Sigmoid colon (tissue), 7 donors: ENCODE data around the gene FAM168A. TPM values are rescaled to one million over a fixed set of nuclear protein-coding genes. Genes with fewer than 3 reads are reported as not detected.

Experiments used
- DNase-seq: peaks from one replicate; pipeline ENCODE4 v3.0.0-alpha.2; 2019
- H3K27ac ChIP-seq, 4 donors: fragments of 200-600 bp; sonication (generic); one replicate each; pipeline ENCODE4 v1.5.1; 2016 to 2019; ENCODE audit warnings: mild to moderate bottlenecking in 1 of 4
- H3K27me3 ChIP-seq, 3 donors: fragments of 200-600 bp; sonication (generic); one replicate each; pipeline ENCODE4 v1.5.1; 2019; ENCODE audit warnings: mild to moderate bottlenecking in 1 of 3
- H3K36me3 ChIP-seq, 4 donors: fragments of 200-600 bp; sonication (generic); one replicate each; pipeline ENCODE4 v1.5.1; 2016 to 2019
- H3K4me1 ChIP-seq, 4 donors: fragments of 200-600 bp; sonication (generic); one replicate each; pipeline ENCODE4 v1.5.1; 2017 to 2019
- H3K4me3 ChIP-seq, 4 donors: fragments of 200-600 bp; sonication (generic); one replicate each; pipeline ENCODE4 v1.5.1; 2017 to 2019; ENCODE audit warnings: mild to moderate bottlenecking in 2 of 4, moderate library complexity in 1 of 4
- H3K9me3 ChIP-seq, 4 donors: fragments of 200-600 bp in 3 of 4; sonication (generic) in 3 of 4; one replicate each; pipeline versions ENCODE4 v1.5.1 to v1.6.1; 2013 to 2019
- EP300 ChIP-seq, 4 donors: sonication (generic); formaldehyde crosslinking; IDR thresholded peaks; one replicate each; pipeline ENCODE4 v1.6.1; 2017; ENCODE audit warnings: antibody characterized with exemption in 4 of 4
- POLR2A ChIP-seq, 2 donors: fragments of 450-650 bp; IDR thresholded peaks; one replicate each; pipeline ENCODE4 v1.6.1; 2016; ENCODE audit warnings: antibody characterized with exemption in 2 of 2, mild to moderate bottlenecking in 2 of 2, moderate library complexity in 2 of 2
- POLR2AphosphoS5 ChIP-seq, 4 donors: sonication (generic); formaldehyde crosslinking; IDR thresholded peaks; one replicate each; pipeline ENCODE4 v1.6.1; 2017; ENCODE audit warnings: antibody characterized with exemption in 4 of 4
- WGBS, 2 donors: extraction: QIAGEN DNeasy Blood & Tissue Kit; methylation state at CpG; one replicate each; pipeline ENCODE4 v1.1.7; 2013; 5-methylcytosine and 5-hydroxymethylcytosine counted together
- intact Hi-C: fragments of 100-400 bp; cut with DNase I; formaldehyde crosslinking; loops from one replicate; pipeline ENCODE4 v1.15.1; 2023
- polyA plus RNA-seq, 3 donors: library from polyadenylated mRNA; stranded (reverse); fragments of 200-250 nt; gene quantifications; one replicate each; pipeline ENCODE4 v1.2.3, GENCODE V29; 2013
- total RNA-seq, 4 donors: library from RNA; depleted of rRNA; stranded (reverse); fragments of >200 nt; gene quantifications; one replicate each; pipeline ENCODE4 v1.1.0, GENCODE V29; 2016
- TF ChIP-seq, protein P1 (sequence below), 4 experiments: fragments of 450-650 bp in 3 of 4; fragments of 200-600 bp in 1 of 4; IDR thresholded peaks; one replicate each; pipeline ENCODE4 v1.5.1; 2016 to 2019; ENCODE audit warnings: antibody characterized with exemption in 4 of 4, mild to moderate bottlenecking in 3 of 4, moderate library complexity in 2 of 4
- donor health status: healthy with polysubstance abuse.
- donor health status: Bipolar disorder and iron deficiency.
- donor health status: healthy.

Gene FAM168A
- total and polyA plus RNA-seq, 7 donors = 3.6 to 37.7 (median 20.7) TPM

DNA sequence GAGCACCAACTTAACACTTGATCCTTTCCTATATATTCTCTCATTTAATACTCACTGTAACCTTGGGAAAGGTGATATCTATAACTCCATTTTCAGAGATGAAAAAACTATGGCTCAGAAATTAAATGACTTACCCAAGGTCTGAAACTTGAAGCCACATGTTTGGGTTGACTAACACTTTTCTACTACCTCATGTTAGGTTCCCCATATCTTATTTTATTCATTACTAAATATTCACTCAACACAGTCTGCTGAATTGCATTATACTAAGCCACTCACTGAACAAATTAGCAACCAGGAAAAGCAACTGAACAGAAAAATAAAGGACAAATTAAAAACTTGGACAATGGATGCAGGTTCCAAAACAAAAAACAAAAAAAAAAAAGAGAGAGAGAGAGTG is 59.9 kb downstream of the FAM168A start:
- Histone ChIP-seq H3K27me3 (no peaks in the 10 kb centered on the region), H3K27ac (no peak overlapping the region), H3K36me3 (no peaks in the 10 kb centered on the region), H3K9me3 (no peaks in the 10 kb centered on the region), H3K4me1 (peaks cover 0 to 9% (median 4%) of the 10 kb centered on the region in 4 donors), H3K4me3 (no peak overlapping the region)
- intact Hi-C loops = no loop called here
- DNase-seq = no peak
- TF ChIP-seq POLR2A (IDR thresholded peaks at IDR 0.05) = no peak
- TF ChIP-seq EP300 (IDR thresholded peaks at IDR 0.05) = no peak
- no peak for TF ChIP-seq POLR2AphosphoS5 (IDR thresholded peaks at IDR 0.05)
- TF ChIP-seq, protein P1, sequence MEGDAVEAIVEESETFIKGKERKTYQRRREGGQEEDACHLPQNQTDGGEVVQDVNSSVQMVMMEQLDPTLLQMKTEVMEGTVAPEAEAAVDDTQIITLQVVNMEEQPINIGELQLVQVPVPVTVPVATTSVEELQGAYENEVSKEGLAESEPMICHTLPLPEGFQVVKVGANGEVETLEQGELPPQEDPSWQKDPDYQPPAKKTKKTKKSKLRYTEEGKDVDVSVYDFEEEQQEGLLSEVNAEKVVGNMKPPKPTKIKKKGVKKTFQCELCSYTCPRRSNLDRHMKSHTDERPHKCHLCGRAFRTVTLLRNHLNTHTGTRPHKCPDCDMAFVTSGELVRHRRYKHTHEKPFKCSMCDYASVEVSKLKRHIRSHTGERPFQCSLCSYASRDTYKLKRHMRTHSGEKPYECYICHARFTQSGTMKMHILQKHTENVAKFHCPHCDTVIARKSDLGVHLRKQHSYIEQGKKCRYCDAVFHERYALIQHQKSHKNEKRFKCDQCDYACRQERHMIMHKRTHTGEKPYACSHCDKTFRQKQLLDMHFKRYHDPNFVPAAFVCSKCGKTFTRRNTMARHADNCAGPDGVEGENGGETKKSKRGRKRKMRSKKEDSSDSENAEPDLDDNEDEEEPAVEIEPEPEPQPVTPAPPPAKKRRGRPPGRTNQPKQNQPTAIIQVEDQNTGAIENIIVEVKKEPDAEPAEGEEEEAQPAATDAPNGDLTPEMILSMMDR (IDR thresholded peaks at IDR 0.05) = no peak

DNA sequence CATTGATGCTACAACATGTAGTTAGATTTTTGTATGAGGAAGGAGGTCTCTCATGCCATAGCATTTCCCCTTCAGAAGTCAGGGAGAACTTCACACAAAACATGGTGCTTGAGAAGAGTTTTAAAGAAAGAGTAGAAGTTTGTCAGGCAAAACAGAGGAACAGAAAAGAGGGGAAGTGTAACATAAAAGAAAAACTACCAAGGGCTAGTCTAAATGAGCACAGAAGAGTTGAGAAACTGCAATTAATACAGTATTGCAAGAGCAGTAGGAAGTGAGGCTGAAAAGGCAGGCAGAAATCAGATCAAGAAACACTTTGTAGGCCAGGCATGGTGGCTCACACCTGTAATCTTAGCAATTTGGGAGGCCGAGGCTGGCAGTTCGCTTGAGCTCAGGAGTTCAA is 61.0 kb downstream of the FAM168A start:
- TF ChIP-seq POLR2A (IDR thresholded peaks at IDR 0.05) = no peak
- TF ChIP-seq, protein P1 (IDR thresholded peaks at IDR 0.05) = no peak
- no peak for TF ChIP-seq POLR2AphosphoS5 (IDR thresholded peaks at IDR 0.05)
- no peak for TF ChIP-seq EP300 (IDR thresholded peaks at IDR 0.05)
- H3K4me3 ChIP-seq = no peak overlapping the region
- intact Hi-C loops = no loop called here
- no peaks in the 10 kb centered on the region for H3K36me3 ChIP-seq
- peaks cover 0 to 14% (median 4%) of the 10 kb centered on the region in 4 donors for H3K4me1 ChIP-seq
- no peaks in the 10 kb centered on the region for H3K9me3 ChIP-seq
- H3K27ac ChIP-seq = no peak overlapping the region
- H3K27me3 ChIP-seq = no peaks in the 10 kb centered on the region
- WGBS, 2 donors = 96 to 97% methylated on average over 2 of the region's 2 CpGs
- no peak for DNase-seq

DNA sequence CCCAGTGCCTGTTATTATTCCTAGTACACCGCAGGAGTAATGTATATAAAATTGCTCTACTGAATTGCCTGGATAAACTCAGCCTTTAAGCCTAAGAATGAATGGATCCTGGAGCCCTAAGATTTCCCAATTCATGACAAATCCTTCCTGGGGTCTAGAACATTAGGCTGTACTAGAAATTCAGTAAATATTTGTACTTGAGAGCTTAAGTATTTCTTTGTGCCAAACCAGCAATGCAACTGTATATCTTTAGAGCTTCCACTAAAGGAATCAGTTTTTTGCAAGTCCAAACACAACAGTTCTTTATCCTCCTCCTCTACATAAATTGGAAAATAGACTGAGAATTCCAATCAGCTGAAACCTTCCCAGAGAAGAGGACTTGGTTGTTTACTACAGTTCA is 65.6 kb downstream of the FAM168A start:
- 18 to 57% methylated on average over 1 of the region's 1 CpG for WGBS, 2 donors
- Histone ChIP-seq H3K27ac (no peak overlapping the region), H3K4me3 (no peak overlapping the region), H3K4me1 (peaks cover 0 to 30% (median 19%) of the 10 kb centered on the region in 4 donors), H3K36me3 (no peaks in the 10 kb centered on the region), H3K9me3 (no peaks in the 10 kb centered on the region), H3K27me3 (no peaks in the 10 kb centered on the region)
- DNase-seq = no peak
- TF ChIP-seq POLR2A (IDR thresholded peaks at IDR 0.05) (no peak), POLR2AphosphoS5 (IDR thresholded peaks at IDR 0.05) (no peak), EP300 (IDR thresholded peaks at IDR 0.05) (no peak)
- TF ChIP-seq, protein P1 (IDR thresholded peaks at IDR 0.05) = no peak
- intact Hi-C loops = no loop called here

- Histone ChIP-seq H3K27me3 (no peaks in the 10 kb centered on the region), H3K4me1 (peaks cover 0 to 39% (median 21%) of the 10 kb centered on the region in 4 donors), H3K9me3 (no peaks in the 10 kb centered on the region), H3K4me3 (no peak overlapping the region), H3K27ac (no peak overlapping the region), H3K36me3 (no peaks in the 10 kb centered on the region)
- DNase-seq = no peak
- TF ChIP-seq POLR2AphosphoS5 (IDR thresholded peaks at IDR 0.05) (no peak), EP300 (IDR thresholded peaks at IDR 0.05) (no peak), POLR2A (IDR thresholded peaks at IDR 0.05) (no peak)
- TF ChIP-seq, protein P1 (IDR thresholded peaks at IDR 0.05) = no peak
- intact Hi-C loops = no loop called here
- 58 to 66% methylated on average over 1 of the region's 1 CpG for WGBS, 2 donors
These were observed 66.5 kb downstream of the FAM168A start for GRCh38 chr11:73531386-73531785.

DNA sequence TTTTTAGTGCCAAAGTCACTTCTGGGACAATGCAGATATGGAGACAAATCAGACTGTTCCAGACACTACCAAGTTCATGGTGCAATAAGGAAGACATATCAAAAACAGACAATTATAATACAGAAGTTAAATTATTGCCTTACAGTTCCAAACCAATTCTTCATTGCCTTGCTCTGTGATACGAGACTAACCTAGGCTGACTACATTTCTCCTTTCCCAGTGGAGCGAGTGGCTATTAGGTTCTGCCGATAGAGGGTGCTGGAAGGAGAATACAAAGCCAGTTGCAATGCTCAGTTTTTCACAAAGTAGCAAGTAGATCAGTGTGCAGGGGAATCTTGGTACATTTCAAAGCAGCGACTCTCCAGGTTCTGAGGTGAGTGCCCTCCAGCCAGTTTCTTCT is 67.8 kb downstream of the FAM168A start:
- no peak for DNase-seq
- TF ChIP-seq POLR2A (IDR thresholded peaks at IDR 0.05) = no peak
- TF ChIP-seq EP300 (IDR thresholded peaks at IDR 0.05) = no peak
- TF ChIP-seq POLR2AphosphoS5 (IDR thresholded peaks at IDR 0.05) = no peak
- TF ChIP-seq, protein P1 (IDR thresholded peaks at IDR 0.05) = no peak
- H3K4me1 ChIP-seq = peaks cover 0 to 42% (median 21%) of the 10 kb centered on the region in 4 donors
- H3K9me3 ChIP-seq = no peaks in the 10 kb centered on the region
- no peak overlapping the region for H3K27ac ChIP-seq
- no peak overlapping the region for H3K4me3 ChIP-seq
- 51 to 80% methylated on average over 4 of the region's 4 CpGs for WGBS, 2 donors
- no peaks in the 10 kb centered on the region for H3K27me3 ChIP-seq
- no peaks in the 10 kb centered on the region for H3K36me3 ChIP-seq
- intact Hi-C loops = no loop called here
